Esophagus squamous epithelium (tissue), 4 donors: ENCODE measurements around the gene BCL2.

Experiments used
- CTCF ChIP-seq, 6 experiments: fragments of 450-650 bp in 4 of 6; fragments of 200-600 bp in 2 of 6; sonication (generic) in 2 of 6; IDR thresholded peaks; one replicate each; pipeline ENCODE4 v1.5.1; 2016 to 2019; ENCODE audit warnings: antibody characterized with exemption in 6 of 6, mild to moderate bottlenecking in 4 of 6, moderate library complexity in 4 of 6
- POLR2A ChIP-seq, 4 donors: fragments of 450-650 bp; IDR thresholded peaks; one replicate each; pipeline ENCODE4 v1.6.1; 2017; ENCODE audit warnings: antibody characterized with exemption in 4 of 4, mild to moderate bottlenecking in 4 of 4, moderate library complexity in 3 of 4

GRCh38 chr18:63315131-63315662 lies 4.4 kb downstream of the BCL2 start:
- TF ChIP-seq CTCF (IDR thresholded peaks at IDR 0.05), result no peak
- no peak for TF ChIP-seq POLR2A (IDR thresholded peaks at IDR 0.05)
